HEK293 (cell line): ENCODE data around the gene PARD6G.

Experiments
- ZNF211 ChIP-seq: fragments of 450-650 bp; formaldehyde crosslinking; IDR thresholded peaks from 2 replicates; pipeline ENCODE4 v1.5.1; 2016; ENCODE audit warnings: low read depth, missing biosample characterization, missing genetic modification characterization
- ZNF23 ChIP-seq: fragments of 450-650 bp; formaldehyde crosslinking; IDR thresholded peaks from 2 replicates; pipeline ENCODE4 v1.5.1; 2016; ENCODE audit warnings: missing biosample characterization, missing genetic modification characterization, borderline replicate concordance
- ZNF324 ChIP-seq: fragments of 450-650 bp; formaldehyde crosslinking; IDR thresholded peaks from 2 replicates; pipeline ENCODE4 v1.5.1; 2016; ENCODE audit warnings: missing biosample characterization, missing genetic modification characterization
- TF ChIP-seq, protein P1 (sequence below): fragments of 450-650 bp; formaldehyde crosslinking; IDR thresholded peaks from 2 replicates; pipeline ENCODE4 v1.5.1; 2016; ENCODE audit warnings: missing biosample characterization, missing genetic modification characterization
- TF ChIP-seq, protein P2 (sequence below): fragments of 450-650 bp; formaldehyde crosslinking; IDR thresholded peaks from 2 replicates; pipeline ENCODE4 v1.5.1; 2016; ENCODE audit warnings: missing biosample characterization, missing genetic modification characterization

DNA sequence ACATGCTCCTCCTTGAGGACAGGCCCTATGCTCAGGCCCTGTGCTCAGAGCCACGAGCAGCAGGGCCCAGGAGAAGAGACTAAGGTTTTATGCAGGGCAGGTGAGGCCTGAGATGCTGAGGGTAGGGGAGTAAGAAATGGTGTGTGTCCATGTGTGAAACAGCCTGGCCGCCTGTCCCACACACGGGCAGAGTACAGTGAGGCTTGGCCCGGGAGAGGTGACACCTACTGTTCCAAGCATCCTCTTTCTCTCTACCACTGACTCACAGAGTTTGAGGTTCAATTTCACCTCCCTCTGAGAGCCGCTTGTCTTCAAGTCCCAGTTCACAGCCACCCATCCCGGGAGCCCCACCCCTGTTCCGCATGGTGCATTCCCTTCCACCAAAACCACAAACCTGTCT, 84.1 kb downstream of the PARD6G start:
- TF ChIP-seq ZNF324 = no peak
- no peak for TF ChIP-seq ZNF211 (tag by site-specific recombination)
- TF ChIP-seq, protein P1, sequence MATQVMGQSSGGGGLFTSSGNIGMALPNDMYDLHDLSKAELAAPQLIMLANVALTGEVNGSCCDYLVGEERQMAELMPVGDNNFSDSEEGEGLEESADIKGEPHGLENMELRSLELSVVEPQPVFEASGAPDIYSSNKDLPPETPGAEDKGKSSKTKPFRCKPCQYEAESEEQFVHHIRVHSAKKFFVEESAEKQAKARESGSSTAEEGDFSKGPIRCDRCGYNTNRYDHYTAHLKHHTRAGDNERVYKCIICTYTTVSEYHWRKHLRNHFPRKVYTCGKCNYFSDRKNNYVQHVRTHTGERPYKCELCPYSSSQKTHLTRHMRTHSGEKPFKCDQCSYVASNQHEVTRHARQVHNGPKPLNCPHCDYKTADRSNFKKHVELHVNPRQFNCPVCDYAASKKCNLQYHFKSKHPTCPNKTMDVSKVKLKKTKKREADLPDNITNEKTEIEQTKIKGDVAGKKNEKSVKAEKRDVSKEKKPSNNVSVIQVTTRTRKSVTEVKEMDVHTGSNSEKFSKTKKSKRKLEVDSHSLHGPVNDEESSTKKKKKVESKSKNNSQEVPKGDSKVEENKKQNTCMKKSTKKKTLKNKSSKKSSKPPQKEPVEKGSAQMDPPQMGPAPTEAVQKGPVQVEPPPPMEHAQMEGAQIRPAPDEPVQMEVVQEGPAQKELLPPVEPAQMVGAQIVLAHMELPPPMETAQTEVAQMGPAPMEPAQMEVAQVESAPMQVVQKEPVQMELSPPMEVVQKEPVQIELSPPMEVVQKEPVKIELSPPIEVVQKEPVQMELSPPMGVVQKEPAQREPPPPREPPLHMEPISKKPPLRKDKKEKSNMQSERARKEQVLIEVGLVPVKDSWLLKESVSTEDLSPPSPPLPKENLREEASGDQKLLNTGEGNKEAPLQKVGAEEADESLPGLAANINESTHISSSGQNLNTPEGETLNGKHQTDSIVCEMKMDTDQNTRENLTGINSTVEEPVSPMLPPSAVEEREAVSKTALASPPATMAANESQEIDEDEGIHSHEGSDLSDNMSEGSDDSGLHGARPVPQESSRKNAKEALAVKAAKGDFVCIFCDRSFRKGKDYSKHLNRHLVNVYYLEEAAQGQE (tag by site-specific recombination) = no peak
- no peak for TF ChIP-seq ZNF23 (tag by site-specific recombination)
- TF ChIP-seq, protein P2, sequence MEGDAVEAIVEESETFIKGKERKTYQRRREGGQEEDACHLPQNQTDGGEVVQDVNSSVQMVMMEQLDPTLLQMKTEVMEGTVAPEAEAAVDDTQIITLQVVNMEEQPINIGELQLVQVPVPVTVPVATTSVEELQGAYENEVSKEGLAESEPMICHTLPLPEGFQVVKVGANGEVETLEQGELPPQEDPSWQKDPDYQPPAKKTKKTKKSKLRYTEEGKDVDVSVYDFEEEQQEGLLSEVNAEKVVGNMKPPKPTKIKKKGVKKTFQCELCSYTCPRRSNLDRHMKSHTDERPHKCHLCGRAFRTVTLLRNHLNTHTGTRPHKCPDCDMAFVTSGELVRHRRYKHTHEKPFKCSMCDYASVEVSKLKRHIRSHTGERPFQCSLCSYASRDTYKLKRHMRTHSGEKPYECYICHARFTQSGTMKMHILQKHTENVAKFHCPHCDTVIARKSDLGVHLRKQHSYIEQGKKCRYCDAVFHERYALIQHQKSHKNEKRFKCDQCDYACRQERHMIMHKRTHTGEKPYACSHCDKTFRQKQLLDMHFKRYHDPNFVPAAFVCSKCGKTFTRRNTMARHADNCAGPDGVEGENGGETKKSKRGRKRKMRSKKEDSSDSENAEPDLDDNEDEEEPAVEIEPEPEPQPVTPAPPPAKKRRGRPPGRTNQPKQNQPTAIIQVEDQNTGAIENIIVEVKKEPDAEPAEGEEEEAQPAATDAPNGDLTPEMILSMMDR (tag by site-specific recombination) = no peak
